ENCODE results near the gene C10orf95. TPM values are rescaled to one million over a fixed set of nuclear protein-coding genes. Genes with fewer than 3 reads are reported as not detected.
A peak's percentile ranks its signal among the peaks of the same experiment; 100 is the strongest.

C10orf95 gene
- polyA plus RNA-seq, 2 of the 4 experiments (the other 2 are of a cell fraction): 0.12 to 0.13 TPM

DNA sequence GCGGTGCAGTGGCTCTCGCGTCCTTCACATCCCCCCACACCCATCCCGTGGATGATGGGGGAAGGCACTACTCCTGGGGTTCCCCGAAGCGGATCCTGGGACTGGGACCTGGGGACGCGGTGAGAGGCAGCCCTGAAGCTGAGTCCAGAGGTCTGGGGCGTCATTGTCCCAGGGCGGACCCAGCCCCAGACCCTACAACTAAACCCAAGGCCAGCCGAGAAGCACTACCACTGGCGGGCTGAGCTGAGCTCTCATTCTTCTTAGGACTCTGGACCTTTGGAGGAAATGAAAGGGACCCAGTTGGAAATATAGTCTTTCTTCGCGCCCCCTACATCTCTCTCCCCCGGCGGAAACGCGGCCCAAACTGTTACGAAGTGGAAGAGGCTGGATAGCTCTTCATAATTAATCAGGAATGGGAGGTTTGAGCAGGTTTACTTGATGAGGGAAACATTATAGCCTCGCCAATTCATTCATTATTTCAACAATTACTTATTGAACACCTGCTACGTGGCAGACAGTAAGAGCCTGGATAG, 31.1 kb downstream of the C10orf95 start:
- no peak for TF ChIP-seq KDM1A (IDR thresholded peaks at IDR 0.05; ENCODE audit: low read depth)
- no peak for TF ChIP-seq FOSL2 (IDR thresholded peaks at IDR 0.05)
- TF ChIP-seq FOSL2 (CRISPR knock-in tag; IDR thresholded peaks at IDR 0.05): no peak
- TF ChIP-seq PHF8 (IDR thresholded peaks at IDR 0.05; ENCODE audit: borderline replicate concordance, low read depth): no peak
- TF ChIP-seq, protein P1, sequence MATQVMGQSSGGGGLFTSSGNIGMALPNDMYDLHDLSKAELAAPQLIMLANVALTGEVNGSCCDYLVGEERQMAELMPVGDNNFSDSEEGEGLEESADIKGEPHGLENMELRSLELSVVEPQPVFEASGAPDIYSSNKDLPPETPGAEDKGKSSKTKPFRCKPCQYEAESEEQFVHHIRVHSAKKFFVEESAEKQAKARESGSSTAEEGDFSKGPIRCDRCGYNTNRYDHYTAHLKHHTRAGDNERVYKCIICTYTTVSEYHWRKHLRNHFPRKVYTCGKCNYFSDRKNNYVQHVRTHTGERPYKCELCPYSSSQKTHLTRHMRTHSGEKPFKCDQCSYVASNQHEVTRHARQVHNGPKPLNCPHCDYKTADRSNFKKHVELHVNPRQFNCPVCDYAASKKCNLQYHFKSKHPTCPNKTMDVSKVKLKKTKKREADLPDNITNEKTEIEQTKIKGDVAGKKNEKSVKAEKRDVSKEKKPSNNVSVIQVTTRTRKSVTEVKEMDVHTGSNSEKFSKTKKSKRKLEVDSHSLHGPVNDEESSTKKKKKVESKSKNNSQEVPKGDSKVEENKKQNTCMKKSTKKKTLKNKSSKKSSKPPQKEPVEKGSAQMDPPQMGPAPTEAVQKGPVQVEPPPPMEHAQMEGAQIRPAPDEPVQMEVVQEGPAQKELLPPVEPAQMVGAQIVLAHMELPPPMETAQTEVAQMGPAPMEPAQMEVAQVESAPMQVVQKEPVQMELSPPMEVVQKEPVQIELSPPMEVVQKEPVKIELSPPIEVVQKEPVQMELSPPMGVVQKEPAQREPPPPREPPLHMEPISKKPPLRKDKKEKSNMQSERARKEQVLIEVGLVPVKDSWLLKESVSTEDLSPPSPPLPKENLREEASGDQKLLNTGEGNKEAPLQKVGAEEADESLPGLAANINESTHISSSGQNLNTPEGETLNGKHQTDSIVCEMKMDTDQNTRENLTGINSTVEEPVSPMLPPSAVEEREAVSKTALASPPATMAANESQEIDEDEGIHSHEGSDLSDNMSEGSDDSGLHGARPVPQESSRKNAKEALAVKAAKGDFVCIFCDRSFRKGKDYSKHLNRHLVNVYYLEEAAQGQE (IDR thresholded peaks at IDR 0.05): no peak
- Histone ChIP-seq H3K4me2 (peak overlapping the region; percentile 97), H3K27ac (peak overlapping the region; percentile 86 to 90), H3K4me3 (peak overlapping the region; percentile 57), H3K9me3 (no peaks in the 10 kb centered on the region), H3K4me1 (peaks cover 25% of the 10 kb centered on the region)
- WGBS (ENCODE audit: missing lambda C conversion rate): 2% methylated on average over 17 of the region's 21 CpGs
- POLR2A ChIA-PET: interaction anchor here (1.0 to 2.0 kb wide), 7 partner anchors 12 to 268 kb away, joined by 3 to 15 read pairs (median 4); partner anchors contain the start of genes CUEDC2, NFKB2 and NOLC1
- CTCF ChIA-PET: interaction anchor here (0.7 to 17.4 kb wide), 9 partner anchors 9 to 251 kb away, joined by 3 to 337 read pairs (median 4); partner anchors contain the start of genes CUEDC2 and NFKB2
- DNase-seq (ENCODE audit: low read depth in 1 of 2, low spot score in 1 of 2) (no peak), ATAC-seq (peak in 1 of 2 experiments; percentile 2; a peak in 3 of 6 replicates), FAIRE-seq (no peak)

DNA sequence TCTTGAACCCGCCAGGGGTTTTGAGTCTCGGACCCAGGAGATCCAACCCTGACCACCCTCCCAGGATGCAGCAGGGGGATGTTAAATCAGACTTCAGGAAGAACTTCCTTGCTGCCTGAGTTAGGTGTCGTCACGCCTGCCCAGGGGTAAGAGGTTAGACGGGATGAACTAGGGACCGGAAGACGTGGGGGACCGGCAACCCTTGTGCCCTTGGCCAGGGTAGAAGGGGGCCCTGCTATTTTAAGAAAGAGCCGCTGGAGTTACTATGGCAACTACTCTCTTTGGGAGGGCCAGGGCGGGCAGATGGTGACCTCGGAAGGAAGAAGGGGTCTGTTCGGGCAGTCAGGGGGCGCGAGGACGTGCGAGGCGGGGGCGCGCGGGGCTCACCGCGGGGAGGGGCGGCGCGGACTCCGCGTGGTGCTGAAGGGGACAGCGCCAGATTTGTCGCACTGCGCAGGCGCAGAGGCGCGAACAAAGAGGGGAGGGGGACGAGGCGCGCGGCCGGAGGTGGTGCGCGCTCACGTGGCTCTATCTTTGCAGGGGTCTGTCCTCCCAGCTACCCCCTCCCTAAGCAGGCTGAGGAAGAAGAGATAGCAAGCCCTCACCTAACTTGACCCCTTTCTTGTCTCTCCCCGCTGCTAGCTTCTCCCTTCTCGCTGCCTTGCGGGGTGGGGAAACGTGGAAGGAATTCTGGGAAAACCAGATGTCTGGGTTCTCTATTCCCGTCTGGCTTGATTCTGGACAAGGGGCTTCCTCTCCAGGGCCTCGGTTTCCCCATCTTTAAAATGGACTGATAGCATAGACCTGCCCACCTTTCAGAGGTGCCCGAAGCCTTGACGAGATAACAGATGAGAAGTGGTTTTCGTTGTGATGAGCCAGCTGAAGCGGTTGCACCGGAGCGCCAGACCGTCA, 31.8 kb downstream of the C10orf95 start:
- FAIRE-seq: no peak
- WGBS (ENCODE audit: missing lambda C conversion rate): 2% methylated on average over 33 of the region's 54 CpGs
- TF ChIP-seq POLR2AphosphoS2 (conservative IDR thresholded peaks at IDR 0.05; ENCODE audit: low read length) (no peak), RFX5 (IDR thresholded peaks at IDR 0.05) (no peak), HEYL (CRISPR knock-in tag; IDR thresholded peaks at IDR 0.05) (no peak), MAFK (IDR thresholded peaks at IDR 0.05; ENCODE audit: partially characterized antibody) (no peak), EHF (CRISPR knock-in tag; IDR thresholded peaks at IDR 0.05) (no peak), GATA3 (IDR thresholded peaks at IDR 0.05; ENCODE audit: borderline replicate concordance) (no peak), ZSCAN20 (CRISPR knock-in tag; IDR thresholded peaks at IDR 0.05) (no peak), JUN (IDR thresholded peaks at IDR 0.05) (no peak), EP300 (IDR thresholded peaks at IDR 0.05) (no peak), ZC3H11A (IDR thresholded peaks at IDR 0.05) (no peak), HOXA7 (CRISPR knock-in tag; IDR thresholded peaks at IDR 0.05) (no peak), SMC3 (IDR thresholded peaks at IDR 0.05) (no peak), CEBPB (IDR thresholded peaks at IDR 0.05) (no peak), RARB (CRISPR knock-in tag; IDR thresholded peaks at IDR 0.05) (no peak), FOSL2 (IDR thresholded peaks at IDR 0.05) (no peak), FOSL2 (CRISPR knock-in tag; IDR thresholded peaks at IDR 0.05) (no peak), RAD21 (conservative IDR thresholded peaks at IDR 0.05 in 1 of 2, IDR thresholded peaks at IDR 0.05 in 1 of 2) (no peak), FOXS1 (CRISPR knock-in tag; IDR thresholded peaks at IDR 0.05) (no peak), CBX8 (IDR thresholded peaks at IDR 0.05) (no peak)
- TF ChIP-seq, protein P2, sequence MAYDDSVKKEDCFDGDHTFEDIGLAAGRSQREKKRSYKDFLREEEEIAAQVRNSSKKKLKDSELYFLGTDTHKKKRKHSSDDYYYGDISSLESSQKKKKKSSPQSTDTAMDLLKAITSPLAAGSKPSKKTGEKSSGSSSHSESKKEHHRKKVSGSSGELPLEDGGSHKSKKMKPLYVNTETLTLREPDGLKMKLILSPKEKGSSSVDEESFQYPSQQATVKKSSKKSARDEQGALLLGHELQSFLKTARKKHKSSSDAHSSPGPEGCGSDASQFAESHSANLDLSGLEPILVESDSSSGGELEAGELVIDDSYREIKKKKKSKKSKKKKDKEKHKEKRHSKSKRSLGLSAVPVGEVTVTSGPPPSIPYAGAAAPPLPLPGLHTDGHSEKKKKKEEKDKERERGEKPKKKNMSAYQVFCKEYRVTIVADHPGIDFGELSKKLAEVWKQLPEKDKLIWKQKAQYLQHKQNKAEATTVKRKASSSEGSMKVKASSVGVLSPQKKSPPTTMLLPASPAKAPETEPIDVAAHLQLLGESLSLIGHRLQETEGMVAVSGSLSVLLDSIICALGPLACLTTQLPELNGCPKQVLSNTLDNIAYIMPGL (CRISPR knock-in tag; IDR thresholded peaks at IDR 0.05; ENCODE audit: borderline replicate concordance): no peak
- TF ChIP-seq, protein P3, sequence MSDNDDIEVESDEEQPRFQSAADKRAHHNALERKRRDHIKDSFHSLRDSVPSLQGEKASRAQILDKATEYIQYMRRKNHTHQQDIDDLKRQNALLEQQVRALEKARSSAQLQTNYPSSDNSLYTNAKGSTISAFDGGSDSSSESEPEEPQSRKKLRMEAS (IDR thresholded peaks at IDR 0.05): peak; percentile 11; the same call in 1 of the 2 replicates
- TF ChIP-seq, protein P4, sequence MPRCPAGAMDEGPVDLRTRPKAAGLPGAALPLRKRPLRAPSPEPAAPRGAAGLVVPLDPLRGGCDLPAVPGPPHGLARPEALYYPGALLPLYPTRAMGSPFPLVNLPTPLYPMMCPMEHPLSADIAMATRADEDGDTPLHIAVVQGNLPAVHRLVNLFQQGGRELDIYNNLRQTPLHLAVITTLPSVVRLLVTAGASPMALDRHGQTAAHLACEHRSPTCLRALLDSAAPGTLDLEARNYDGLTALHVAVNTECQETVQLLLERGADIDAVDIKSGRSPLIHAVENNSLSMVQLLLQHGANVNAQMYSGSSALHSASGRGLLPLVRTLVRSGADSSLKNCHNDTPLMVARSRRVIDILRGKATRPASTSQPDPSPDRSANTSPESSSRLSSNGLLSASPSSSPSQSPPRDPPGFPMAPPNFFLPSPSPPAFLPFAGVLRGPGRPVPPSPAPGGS (IDR thresholded peaks at IDR 0.05): no peak
- TF ChIP-seq, protein P5, sequence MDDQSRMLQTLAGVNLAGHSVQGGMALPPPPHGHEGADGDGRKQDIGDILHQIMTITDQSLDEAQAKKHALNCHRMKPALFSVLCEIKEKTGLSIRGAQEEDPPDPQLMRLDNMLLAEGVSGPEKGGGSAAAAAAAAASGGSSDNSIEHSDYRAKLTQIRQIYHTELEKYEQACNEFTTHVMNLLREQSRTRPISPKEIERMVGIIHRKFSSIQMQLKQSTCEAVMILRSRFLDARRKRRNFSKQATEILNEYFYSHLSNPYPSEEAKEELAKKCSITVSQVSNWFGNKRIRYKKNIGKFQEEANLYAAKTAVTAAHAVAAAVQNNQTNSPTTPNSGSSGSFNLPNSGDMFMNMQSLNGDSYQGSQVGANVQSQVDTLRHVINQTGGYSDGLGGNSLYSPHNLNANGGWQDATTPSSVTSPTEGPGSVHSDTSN (IDR thresholded peaks at IDR 0.05): no peak
- TF ChIP-seq, protein P6, sequence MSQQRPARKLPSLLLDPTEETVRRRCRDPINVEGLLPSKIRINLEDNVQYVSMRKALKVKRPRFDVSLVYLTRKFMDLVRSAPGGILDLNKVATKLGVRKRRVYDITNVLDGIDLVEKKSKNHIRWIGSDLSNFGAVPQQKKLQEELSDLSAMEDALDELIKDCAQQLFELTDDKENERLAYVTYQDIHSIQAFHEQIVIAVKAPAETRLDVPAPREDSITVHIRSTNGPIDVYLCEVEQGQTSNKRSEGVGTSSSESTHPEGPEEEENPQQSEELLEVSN (IDR thresholded peaks at IDR 0.05; ENCODE audit: borderline replicate concordance, low read depth): 0 out of 2 replicates have a peak, but pooled peaks have one; percentile 23

More for the DNA sequence above, 31.8 kb downstream of the C10orf95 start:
- ATAC-seq (no peak), DNase-seq (ENCODE audit: low read depth in 1 of 2, low spot score in 1 of 2) (peak; percentile 51 to 69)
- Histone ChIP-seq H3K9me3 (no peaks in the 10 kb centered on the region), H3K4me1 (peaks cover 25% of the 10 kb centered on the region), H3K4me2 (peak overlapping the region; percentile 97), H3K4me3 (peak overlapping the region; percentile 57), H3K27ac (peak overlapping the region; percentile 86 to 90; a peak in 4 of 6 replicates)
- ChIA-PET POLR2A (interaction anchor here (1.0 to 1.3 kb wide), 3 partner anchors 20 to 164 kb away, joined by 3 to 4 read pairs (median 3); partner anchors contain the start of gene NFKB2), CTCF (interaction anchor here (0.7 to 17.4 kb wide), 9 partner anchors 8 to 250 kb away, joined by 3 to 337 read pairs (median 4); partner anchors contain the start of genes CUEDC2 and NFKB2)

Measured in A549 (cell line).